GM19351 (cell line): ENCODE results near the gene RNASEH1.

ENCODE experiments used
- ATAC-seq: cut with Tn5 transposase; IDR thresholded peaks from one replicate; pipeline ENCODE4 v1.9.1; 2021; ENCODE audit warnings: mild to moderate bottlenecking, moderate library complexity; ENCODE audit not compliant: unreplicated experiment

The RNASEH1 gene, protein sequence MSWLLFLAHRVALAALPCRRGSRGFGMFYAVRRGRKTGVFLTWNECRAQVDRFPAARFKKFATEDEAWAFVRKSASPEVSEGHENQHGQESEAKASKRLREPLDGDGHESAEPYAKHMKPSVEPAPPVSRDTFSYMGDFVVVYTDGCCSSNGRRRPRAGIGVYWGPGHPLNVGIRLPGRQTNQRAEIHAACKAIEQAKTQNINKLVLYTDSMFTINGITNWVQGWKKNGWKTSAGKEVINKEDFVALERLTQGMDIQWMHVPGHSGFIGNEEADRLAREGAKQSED

DNA sequence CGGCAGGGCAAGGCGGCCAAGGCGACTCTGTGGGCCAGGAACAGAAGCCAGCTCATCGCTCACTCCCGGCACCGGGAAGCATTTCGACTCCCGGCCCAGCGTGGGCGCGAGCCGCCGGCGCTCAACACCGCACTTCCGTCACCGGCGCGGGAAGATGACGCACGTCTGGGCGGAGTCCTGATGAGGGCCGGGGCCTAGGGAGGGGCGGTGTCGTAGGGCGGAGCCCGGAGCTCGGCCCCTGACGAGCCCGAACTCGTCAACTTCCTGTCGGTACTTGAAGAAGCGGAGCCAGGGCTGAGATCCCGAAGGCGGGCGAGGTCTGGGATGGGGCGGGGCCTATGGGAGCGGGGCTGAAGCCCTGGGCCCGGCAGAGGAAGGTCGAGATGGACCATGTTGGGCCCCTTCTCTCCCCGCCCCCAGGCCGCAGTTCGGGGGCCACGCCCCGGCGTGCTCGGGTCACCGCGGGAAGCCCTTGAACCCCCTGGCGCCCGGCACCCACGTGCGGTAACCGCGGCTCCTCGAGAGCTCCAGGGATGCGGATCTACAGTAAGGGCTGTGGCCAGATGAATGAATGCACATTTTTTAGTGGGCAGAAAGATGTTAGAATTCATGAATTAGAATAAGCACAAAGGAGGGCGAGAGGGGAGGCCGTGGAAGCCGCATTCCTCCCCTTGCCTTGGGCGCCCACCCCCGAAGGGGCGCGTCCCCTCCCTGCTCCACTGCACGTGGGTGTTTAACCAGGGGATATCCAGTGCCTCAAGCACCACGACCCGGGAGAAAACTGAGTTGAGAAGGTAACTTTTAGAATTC, at the start of gene RNASEH1:
Gene RNASEH1, minus strand, starts transcription at position 129 of the 810 bp plus-strand sequence. Its CDS starts 73 bp downstream, at position 56.
- peak; percentile 89 for ATAC-seq

DNA sequence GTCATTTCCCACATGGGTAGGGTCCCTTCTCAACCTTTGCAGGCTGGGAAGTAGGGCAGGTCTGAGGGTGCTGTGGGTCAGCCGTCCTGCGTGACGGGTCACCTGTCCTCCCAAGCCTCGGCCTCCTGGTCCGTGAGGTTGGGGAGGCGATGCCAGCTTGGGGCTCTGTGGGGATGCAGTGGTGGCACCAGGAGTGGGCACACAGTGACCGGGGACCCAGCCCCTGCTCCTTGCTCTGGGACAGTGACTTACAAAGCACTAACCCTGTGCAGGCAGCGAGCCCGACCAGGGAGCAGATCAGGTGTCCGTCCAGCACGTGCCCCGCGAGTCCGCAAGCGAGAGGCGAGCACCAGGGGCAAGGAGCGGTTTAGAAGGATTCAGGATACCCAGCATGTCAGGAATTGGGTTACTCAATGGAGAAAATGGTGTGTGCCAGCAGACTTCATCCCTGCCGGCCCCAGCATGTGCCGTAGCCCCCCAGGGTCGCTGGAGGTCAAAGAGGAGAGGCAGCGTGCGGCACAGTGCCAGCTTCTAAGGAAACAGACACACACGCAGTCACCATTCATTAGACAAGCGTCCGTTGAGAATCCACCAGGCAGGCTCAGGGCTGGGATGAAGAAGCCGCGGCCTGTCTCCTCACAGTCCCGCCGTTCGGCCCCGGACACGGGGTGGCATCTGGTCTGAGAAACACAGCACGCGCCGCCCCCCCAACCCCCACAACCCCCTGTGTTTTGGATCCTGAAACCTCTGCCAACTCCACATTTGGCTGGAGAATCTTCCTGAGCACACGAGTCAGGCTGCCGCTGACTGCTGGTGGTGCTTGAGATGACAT, 48.5 kb upstream of the RNASEH1 start:
- ATAC-seq: no peak

DNA sequence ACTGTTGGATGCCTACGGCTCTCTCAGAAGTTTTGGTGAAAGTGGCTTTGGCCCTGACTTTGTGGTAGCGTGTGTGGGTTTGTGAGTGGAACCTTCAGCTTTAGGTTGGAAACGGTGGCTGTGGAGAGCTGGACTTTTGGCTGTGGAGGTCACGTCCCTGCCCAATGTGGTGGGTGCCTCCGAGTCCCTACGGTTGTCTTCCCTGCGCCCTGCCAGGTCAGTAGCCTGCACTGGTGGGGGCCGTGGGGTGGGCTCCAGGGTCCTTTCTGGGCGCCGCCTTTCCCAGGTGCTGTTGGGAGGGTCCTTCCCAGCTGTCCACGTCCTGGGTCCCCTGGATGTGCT, 47.9 kb upstream of the RNASEH1 start:
- no peak for ATAC-seq

DNA sequence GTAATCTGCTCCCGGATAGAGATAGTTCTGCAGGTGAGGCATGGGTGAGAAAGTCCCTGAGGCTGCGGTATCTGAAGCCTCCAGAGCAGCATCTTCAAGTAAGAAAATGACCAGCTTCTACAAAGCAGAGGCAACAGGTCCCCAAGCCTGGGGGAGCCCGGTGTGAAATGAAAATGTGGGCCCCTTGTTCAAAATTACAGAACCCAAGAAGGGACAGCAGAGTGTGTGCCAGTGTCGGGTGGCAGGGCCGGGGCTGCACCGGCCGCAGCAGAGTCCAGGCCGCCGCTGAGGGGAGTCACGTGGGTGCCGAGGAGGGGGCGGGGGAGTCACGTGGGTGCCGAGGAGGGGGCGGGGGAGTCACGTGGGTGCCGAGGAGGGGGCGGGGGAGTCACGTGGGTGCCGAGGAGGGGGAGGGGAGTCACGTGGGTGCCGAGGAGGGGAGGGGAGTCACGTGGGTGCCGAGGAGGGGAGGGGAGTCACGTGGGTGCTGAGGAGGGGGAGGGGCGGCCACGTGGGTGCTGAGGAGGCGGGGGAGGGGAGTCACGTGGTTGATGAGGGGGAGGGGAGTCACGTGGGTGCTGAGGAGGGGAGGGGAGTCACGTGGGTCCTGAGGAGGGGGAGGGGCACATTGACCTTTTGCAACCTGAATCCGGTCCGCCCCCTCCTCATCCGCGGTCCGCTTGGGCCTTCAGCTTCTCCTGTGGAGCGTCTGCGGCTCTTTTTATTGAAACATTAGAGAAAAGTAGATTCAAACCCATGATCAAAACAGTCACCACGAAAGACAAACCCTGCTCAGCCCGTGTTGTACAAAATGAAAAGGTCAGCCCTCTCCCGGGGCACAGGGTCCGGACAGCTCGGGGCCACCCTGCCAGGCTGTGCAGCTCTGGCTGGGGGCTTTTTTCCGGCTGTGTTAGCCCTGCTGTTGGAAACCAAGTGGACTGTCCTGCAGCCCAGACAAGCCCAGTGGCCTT, 47.1 kb upstream of the RNASEH1 start:
- ATAC-seq: no peak

DNA sequence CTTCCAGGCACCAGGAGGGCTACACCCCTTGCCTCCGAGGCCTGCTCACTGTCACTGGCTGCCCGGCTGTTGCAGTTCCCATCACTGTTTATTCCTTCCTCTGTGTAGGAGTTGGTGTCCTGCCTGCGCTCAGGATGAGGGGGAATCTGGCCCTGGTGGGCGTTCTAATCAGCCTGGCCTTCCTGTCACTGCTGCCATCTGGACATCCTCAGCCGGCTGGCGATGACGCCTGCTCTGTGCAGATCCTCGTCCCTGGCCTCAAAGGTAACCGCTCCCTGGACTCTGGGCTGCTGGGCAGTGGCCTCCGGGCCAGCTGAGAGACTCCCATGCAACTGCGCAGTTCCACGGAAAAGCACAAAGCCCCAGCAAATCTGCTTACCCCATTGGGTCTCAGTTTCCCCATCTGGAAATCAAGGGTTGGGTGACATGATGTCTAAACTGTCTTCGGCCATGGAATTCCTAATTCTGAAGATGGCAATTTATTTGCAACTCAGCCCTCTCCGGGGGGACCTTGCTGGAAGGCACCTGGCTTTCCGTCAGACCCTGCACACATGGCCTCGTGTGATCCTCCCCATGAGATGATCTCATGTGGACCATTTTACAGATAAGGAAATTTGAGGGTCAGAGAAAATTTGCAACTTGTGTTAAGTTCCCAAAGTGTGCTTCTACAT, 46.2 kb upstream of the RNASEH1 start:
- ATAC-seq: no peak

DNA sequence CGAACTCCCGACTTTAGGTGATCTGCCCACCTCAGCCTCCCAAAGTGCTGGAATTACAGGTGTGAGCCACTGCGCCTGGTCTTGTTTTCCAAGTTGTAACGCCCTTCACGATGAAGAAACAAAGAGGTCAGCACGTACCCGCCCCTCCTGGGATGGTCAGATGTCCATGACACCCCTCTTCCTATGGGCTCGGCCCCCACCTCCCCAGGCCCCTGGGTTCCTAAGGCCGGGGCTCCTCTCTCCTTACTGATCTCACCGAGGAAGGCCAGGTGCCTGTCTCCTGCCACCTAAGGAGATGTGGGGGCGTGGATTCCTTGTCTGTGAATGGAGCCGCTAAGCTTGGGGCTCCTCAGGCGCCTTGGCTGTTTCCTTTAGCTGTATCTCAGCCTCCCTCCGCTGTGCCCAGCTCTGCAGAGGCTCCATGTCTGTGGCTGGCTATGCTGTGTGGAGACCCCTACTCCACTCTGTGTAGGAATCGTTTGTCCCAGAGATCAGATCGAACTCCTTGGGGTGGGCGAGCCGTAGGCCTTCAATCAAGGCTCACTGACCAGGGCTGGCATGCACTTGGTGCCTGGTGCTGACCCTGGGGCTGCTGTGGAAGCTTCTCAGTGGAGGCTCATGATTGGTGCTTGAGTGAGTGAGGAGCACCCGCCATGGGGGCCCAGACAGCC, 45.5 kb upstream of the RNASEH1 start:
- ATAC-seq: no peak

DNA sequence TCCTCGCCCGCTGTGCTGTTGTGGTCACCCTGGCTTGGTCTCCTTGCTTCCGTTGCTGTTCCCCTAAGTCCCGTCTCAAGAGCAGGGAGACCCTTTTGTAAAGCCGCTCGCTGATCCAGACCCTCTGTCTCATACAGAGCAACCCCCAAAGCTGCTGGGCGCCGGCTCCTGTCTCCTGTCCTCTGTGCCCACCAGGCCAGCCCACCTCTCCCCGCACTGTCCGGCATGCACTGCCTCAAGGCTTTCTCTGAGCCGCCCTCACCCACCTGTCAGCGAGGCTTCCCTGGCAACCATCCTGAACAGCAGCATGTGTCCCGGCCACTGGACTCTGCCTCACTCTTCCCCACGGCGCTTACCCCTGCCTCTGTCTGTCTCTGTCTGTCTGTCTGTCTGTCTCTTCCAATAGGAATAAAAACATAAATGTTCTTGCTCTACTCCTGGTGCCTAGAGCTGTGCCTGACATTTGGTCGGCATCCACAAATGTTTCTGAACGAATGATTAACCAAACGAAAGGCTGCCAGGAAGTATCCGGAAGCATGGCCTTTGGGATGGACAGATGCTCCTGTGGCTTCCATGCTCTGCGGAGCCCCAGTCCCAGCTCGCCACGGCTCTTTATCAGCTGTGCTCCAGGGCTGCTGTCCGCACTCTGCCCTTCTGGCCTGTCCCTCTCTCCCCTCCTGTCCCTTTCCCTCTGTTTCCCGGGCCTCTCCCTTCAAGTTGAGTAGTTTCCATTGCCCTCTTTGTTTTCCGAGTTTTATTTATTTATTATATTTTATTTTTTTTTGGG, 44.6 kb upstream of the RNASEH1 start:
- ATAC-seq: no peak

DNA sequence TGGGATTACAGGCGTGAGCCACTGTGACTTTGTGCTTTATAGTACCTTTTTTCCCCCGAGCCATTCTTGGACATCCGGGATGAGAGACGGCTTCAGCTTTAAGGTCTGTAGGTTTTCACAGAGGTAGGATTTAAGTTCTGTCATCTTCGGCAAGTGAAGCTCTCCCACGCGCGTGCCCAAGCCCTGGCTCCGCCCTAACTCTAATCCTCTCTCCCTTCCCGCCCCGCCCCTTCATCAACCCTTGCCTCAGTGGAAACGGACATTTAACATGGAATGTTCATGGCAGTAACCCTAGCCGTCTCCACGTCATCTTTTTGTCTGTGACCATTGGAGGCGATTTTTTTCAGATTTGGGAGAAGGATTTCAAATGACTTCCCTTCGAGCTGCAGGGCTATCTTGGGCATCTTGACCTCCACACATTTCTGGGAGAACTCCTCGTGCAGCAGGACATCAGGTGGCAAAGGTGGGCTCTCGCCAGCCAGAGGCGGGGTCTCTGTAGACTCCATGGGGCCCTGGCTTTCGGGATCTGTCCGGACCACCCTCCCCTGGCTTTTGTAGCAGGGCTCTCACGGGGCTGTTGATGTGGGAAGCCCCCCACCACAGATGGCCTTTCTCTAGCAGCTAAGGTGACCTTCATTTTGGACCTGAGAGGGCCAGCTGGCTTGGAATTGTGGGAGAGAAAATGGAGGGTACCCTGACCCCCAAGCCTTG, 43.6 kb upstream of the RNASEH1 start:
- no peak for ATAC-seq

DNA sequence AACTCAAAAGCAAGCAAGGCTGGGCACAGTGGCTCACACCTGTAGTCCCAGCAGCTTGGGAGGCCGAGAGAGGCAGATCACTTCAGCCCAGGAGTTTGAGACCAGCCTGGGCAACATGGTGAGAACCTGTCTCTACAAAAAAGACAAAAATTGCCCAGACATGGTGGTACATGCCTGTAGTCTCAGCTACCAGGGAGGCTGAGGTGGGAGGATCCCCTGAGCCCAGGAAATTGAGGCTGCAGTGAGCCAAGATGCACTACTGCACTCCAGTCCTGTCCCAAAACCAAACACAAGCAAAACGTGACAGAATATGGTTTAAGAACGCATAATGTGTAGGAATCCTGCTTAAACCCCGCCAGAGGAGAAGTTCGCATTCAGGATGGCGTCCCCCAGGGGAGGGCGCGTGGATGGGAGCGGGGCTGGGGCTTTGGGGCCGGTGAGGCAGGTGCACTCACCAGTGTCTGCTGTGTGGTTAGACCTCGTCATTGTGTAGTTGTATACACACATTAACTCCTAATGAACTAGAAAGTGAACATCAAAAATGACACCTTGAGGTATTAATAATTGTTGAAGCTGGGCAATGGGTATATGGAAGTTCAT, 42.2 kb upstream of the RNASEH1 start:
- no peak for ATAC-seq

DNA sequence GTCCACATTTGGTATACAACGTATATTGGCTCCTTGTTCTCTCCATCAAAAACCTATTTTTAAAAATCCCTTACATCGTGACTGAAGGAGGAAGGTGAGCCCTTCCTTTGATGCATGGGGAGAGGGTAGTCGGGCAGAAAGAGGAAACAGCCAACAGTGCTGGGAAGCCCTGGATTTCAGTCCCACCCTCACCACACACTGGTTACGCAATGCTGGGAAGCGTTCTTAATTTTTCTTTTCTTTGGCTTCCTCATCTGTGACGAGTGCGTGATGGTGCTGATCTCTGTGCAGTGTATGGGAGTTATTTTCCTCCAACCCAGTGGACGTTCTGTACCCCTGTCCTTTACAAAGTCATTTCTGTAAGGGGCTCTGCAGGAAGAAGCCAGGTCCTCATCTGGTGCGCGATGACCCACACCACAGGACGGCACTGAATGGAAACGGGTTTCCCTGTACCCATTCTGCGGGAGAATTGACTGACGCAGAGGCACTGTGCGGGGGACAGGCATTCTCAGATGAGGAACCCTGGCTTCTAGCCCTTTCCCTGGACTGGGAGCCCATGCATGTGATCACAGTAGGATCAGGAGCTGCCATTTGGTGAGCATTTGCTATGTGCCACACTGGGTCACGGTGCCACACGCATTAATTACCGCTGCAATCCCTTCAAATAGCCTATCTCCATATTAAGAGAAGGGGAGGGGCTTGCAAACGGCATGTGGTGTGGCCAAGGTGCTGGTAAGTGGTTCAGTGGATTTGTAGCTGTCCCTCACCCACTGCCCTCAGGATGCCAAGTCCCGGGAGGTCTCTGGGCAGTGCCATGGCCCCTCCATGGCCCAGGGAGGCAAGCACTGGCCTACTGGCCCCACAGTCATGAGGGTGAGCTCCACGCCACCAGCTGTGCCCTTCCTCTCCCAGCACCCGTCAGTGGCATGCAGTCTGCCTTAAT, 41.0 kb upstream of the RNASEH1 start:
- ATAC-seq: no peak

DNA sequence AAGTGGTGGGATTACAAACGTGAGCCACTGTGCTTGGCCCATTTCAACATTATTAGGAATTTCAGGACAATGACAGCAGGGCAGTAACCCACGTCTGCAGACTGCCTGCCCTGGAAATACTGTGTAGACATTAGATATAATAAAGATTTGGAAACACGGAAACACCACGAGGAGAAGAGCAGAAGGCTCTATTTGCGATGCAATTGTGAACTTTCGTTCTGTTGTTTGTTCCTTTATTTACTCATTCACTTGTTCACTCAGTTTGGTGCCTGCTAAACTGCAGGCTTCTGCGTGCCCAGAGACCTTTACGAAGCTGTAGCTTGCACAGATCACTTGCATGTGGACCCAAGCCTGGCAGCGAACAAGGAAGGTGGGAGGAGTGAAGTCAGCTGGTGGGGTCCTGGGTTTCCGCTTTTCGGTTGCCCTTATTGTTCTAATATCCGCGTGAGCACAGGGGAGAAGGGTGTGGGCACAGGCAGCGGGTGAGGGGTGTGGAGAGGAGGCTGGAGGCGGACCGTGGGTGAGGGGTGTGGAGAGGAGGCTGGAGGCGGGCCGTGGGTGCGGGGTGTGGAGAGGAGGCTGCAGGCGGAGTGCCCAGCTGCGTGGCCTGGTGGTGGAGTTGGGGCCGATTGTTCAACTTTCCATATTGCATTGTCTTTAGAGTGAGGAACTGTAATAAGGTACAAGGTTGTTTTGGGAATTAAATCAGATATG, 40.2 kb upstream of the RNASEH1 start:
- ATAC-seq: no peak

DNA sequence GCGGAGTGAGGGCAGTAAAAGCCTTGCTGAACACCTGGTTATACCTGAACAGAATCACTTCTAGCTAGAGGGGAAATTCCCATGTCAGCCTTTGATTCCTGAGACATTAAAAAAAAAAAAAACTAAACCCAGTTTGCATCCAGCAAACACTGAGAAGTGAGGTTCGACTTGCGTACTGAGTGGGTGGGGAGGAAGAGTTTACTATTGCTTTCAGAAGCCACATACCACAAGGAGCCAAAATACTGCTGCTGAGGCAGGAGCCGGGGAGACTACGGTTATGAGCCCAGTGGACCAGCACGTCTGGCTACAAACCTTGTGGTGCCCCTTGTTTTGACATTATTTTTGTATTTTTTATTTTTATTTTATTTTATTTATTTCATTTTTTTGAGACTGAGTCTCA, 39.4 kb upstream of the RNASEH1 start:
- peak; percentile 50 for ATAC-seq

DNA sequence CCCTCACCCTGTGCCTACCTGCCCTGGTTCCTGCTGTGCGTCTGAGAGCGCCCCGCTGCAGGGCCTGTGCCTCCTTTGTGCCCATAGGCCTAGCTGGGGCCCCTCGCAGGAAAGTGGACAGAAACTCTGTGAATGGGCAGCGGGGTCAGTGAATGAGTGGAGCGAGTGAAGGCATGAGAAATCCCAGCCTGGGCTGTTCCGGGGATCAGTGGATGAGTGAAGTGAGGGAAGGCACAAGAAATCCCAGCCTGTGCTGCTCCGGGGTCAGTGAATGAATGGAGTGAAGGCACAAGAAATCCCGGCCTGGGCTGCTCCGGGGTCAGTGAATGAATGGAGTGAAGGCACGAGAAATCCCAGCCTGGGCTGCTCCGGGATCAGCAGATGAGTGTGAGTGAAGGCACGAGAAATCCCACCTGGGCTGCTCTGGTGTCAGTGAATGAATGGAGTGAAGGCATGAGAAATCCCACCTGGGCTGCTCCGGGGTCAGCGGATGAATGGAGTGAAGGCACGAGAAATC, 38.8 kb upstream of the RNASEH1 start:
- ATAC-seq: no peak

DNA sequence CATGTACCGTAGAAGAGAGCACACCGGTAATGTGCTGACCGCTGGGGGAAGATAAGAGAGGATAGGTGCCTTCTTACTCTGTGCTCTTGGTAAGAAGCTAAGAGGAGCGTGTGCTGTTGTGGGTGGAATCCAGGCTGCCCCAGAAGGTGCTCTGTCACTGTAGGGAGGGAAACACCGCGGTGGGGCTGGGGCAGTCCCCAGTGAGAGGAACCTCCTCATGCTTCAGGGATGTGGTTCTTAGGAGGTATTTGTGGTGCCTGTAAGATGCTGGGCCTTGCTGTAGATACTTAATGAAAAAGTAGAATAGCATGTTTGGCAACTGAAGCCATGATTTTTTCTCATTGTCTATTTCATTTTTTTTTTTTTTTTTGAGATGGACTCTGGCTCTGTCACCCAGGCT, 37.9 kb upstream of the RNASEH1 start:
- ATAC-seq: peak; percentile 94

DNA sequence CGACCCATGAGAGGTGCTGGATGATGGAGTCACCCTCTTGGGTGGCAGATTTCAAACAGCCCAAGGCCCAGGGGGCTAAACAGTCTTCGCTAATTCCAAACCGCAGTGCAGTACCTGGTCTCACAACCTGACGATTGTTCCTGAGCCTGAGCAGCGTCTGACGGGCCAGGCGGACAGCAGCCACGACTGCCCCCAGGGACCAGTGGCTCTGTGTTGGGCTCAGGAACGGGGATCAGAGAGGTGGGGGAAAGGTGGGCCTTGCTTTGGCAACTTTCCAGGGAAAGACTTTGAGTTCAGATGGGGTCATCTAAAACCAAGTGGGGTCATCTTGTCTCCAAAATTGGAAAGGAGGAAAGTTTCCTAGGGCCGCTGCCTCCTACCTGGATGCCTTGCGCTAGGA, 37.3 kb upstream of the RNASEH1 start:
- ATAC-seq: no peak
